HuH-7.5 (cell line): ENCODE results near the gene COL2A1.

Experiments used
- DNase-seq: peaks from one replicate; pipeline ENCODE4 v3.0.0; 2011; ENCODE audit warnings: low spot score

COL2A1 gene

DNA sequence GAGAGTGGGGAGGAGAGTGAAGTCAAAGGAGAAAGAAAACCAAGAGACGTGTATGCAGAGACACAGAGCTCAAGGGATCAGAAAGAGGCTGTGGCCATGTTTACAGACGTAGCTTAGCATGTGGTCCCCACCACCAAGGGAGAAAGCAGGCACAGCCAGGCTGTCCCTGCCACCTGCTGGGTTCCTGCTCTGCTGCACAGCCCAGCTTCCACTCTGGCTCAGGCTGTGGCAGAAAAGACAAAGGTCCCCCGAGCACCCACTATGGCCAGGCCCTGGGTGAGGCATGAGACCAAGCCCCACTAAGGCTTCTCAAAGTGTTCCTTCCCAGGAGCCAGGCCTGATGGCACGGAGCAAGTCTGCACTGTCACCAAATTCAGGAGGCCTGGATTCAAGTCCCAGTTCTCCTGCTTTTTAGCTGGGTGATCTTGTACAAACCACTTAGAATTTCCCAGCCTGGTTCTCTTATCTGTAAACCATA, 25.9 kb upstream of the COL2A1 start:
- no peak for DNase-seq

- DNase-seq = no peak
These were observed 25.4 kb upstream of the COL2A1 start for GRCh38 chr12:48029491-48030172.

DNA sequence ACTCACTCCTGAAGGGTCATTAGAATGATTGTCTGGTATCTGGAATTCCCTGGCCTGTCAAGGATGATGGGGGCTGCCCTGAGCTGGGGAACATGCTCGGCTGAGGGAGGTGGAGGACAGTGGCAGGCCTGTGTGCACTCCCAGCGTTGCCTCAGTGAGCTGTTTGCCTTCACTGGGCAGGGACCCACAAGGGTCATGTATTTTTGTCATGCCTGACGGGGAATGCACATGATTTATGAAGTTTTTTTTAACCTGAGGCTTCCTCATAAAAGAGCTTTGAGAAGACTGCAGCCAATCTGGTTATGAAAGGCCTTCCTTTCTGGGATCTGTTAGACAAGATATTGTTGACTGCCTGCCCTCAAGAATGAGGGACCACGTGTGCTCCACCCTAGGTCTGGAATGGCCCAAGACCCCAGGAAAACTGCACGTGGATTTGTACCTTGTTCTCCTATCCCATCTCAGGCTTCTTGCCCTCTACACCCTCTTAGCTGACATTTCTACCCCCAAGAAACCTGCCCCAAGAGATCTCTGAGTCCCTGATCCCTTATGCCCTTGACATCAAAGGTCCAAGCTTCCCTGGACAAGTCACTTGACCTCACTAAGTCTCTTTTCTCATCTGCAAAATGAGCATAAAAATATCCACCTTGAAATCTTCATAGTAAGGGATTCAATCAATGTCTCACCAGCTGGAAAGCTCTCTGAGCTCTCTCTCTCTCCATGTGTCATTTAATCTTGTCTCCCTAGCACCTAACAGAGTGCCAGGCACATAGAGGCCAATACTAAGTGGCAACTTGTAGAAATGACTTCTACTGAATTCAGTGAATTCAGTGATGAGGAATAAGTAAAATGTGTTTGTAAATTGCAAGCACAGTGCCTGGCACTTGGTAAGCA, 24.5 kb upstream of the COL2A1 start:
- DNase-seq = no peak

DNA sequence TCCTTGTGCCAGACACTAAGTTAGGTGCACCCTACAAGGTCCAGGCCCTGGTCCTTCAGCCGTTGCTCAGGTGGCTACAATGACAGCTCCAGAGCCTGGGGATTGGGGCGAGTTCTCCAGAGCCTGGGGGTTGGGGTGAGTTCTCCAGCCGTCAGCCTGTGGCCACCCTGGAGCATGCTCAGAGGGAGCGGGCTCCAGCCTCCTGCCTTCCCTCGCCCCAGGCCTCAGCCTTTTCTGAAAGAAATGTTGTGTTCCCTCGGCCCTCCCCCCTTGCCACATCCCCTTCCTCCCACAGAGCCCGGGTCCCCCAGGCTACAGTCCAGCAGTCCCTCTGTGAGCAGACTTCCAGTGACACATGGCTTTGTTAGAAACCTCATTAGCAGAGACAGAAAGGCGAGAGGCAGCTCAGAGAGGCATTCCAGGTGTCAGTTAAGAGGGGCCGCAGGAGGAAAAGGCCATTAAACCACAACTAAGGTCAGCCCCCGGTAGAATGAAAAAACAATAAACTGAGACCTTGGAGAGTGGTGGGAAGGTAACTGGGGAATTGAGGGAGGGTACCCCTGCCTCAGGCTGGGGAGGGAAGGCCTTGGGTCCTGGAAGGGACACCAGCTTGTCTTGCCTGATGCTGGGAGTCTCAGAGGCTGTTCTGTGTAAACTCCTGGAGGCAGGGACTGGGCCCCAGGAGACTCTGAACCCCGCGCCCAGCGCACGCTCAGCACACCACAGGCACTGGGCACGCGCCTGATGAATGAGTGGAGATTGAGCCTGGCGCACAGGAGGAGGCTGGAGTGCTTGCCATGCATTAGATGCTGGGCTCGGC, 23.1 kb upstream of the COL2A1 start:
- no peak for DNase-seq

DNA sequence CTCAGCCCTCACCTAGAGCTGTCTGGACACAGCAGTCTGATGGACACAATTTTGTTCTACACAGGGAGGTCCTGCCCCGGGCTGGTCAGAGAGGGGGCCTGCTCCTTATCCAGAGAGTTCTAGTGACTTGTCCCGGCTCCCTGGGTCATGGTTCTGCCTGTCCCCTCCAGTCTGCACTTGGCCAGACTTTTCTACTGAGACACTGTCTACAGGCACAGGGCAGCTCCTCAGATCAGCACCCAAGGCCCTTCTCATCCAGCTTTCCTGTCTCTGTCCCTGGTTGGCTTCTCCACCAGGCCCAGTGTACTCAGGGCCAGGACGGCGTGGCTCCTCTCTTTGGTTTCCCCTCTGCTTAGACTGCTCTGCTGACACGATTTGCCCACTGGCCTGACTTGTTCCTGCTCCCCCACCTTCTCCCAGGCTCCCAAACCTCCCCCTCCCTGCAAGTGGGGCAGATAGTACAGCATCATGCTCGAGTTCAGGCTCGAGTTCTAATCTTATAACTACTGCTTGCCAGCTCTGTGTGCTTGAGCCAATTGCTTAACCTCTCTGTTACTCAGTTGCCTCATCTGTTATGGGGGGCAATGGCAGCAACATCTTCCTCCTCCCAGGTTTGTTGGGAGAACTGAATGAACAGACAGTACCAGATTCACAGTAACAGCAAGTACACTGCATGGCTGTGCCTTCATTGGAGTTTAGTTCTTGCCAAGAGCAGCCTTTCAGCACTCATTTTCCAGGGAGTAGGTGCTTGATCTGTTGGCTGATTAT, 22.0 kb upstream of the COL2A1 start:
- DNase-seq = no peak

- DNase-seq = no peak
These were observed 21.0 kb upstream of the COL2A1 start for GRCh38 chr12:48025281-48025680.

- DNase-seq = no peak
These were observed 20.5 kb upstream of the COL2A1 start for GRCh38 chr12:48024735-48025134.

GRCh38 chr12:48023386-48023785, 19.1 kb upstream of the COL2A1 start:
- no peak for DNase-seq

GRCh38 chr12:48022676-48023385, 18.6 kb upstream of the COL2A1 start:
- peak; percentile 35 for DNase-seq

DNA sequence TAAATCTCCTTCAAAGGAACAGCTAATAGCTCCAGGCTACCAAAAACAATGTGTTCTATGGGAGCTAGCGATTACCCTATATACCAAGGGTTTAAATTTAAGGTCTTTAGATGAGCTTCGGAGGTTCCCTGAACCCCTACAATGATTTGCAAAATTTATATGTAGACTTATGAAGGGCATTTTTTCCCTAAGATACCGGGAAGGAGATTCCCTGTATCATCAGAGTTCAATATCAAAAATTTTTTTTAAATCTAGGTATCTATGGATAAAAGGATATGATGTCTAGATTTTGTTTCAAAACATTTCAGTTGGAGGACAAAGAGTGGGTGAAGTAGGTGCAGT, 17.9 kb upstream of the COL2A1 start:
- no peak for DNase-seq

DNA sequence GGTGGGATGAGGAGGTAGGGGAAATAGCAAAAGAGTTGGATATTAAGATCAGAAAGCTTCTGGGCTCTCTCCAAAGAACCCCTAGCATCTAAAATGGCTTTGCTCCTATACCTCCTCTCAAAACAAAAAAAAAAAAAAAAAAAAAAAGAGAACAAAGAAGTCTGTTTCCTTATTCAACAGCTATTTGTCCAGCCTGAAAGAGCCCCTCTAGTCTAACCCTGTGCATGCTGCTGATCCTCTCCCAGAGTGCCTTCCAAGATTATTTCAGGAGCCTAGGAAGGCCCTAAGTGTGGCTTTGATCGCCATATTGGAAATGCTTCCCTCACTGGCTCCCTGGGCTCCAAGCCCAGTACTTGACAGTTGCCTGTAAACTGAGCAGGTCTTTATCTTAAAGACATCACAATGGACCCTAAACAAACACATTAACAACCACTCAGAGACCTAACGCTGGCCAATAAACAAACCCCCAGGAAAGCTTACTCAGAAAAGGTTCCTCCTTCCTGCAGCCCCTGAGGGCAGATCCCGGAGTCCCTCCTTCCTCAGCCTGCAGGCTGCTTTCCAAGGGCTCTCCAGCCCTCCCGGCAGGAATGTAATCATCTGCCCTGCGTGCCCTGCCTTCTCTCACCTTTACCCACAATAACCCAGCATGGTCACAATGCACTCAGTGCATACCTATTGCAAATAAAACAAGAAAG, 17.4 kb upstream of the COL2A1 start:
- DNase-seq = no peak

DNA sequence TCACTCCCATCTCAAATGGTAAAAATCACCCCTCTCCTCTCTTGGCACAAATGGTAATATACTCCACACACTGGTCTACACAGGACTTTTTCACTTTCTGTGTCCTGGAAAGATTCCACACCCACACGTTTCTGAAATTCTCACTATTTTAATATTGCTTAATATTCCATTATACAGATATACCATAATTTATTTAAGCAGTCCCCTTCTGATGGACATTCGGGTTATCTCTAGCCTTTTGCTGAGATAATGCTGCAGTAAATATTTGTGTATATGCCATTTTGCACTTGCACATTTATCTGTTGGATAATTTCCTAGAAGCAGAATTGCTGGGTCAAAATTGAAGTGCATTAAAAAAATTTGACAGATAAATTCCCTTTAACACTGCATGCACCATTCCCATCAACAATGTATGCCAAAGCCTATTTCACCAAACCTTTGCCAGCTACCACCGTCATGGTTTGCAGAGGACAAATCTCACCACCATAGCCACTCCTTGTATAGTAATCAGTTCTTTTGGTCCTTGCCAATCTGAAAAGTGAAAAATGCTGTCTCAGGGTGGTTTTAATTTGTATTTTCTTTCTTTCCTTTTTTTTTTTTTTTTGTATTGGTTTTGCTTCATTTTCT, 15.5 kb upstream of the COL2A1 start:
- DNase-seq = no peak

DNA sequence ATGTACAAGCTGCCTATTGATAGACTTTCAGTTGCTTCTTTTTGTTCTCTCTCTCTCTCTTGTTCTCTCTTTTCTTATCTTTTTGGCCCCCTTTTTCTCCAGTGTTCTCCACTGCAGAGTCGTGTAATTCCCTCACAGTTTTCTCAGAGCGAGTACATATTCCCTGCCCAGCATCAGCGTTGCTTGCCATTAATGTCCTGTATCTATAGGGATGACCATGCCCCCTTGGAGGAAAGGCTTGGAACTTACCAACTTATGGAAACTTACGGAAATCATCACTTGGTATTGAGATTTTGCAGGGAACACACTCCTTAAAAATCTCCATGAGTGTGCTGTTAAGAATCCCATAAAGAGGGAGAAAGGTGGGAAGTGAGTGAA, 14.3 kb upstream of the COL2A1 start:
- DNase-seq = no peak

- no peak for DNase-seq
These were observed 13.8 kb upstream of the COL2A1 start for GRCh38 chr12:48017921-48018617.

DNA sequence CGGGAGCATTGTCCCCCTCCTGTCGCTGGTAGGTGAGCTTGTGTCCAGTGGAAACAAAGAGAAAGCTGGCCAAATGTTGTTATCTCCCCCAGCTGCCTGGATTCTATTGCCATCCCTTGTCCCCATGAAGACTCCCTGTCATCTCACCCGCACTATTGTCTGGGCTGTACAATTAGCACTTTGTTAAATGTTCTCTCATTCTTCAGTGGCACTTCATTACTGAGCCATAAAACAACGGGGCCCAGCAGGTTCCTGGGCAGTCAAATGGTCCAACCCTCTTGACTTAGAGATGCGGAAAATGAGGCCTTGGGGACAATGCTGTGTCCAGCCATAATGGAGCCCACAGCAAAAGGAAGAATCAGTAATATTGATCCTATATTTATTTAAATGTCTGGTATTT, 13.2 kb upstream of the COL2A1 start:
- DNase-seq = no peak

- no peak for DNase-seq
These were observed 12.2 kb upstream of the COL2A1 start for GRCh38 chr12:48016373-48017020.

- no peak for DNase-seq
These were observed 11.7 kb upstream of the COL2A1 start for GRCh38 chr12:48015954-48016353.

DNA sequence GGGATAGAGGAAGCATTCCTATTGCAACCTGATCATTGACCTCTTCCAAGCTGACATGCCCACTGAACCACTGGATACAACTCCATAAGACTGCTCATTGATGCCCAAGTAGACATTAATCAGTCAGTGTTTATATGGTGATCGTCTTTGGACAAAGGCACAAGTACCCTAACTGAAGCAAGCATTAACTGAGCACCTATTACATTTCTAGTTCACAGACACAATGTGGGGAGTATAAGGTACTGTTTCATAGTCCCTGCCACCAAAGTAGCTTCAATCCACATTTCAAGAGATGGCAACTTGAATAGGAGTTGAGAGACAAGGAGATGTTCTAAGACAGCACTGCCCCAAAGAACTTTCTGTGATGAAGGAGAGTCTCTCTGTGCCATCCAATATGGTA, 10.9 kb upstream of the COL2A1 start:
- DNase-seq = no peak

GRCh38 chr12:48013287-48013686, 9.0 kb upstream of the COL2A1 start:
- no peak for DNase-seq
